ENCODE results near the gene XRN2.

DNA sequence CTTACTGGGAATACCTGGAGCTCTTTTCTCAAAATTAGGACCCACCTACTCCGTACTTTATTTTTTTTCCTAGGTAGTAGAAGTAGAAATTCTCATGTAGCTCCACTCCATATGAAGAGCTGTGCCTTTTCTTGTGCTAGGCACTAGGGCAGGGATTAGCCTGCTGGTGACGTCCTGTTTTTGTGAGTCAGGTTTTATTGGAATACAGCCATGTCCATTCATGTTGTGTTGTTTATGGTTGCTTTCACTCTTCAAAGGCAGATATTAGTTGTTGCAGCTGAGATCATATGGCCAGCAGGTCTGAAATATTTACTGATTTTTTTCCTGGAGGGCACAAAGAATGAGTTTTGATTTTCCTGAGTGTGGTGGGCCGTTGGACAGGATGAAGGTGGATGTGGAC lies 20.5 kb downstream of the XRN2 start:
- TF ChIP-seq, protein P1, sequence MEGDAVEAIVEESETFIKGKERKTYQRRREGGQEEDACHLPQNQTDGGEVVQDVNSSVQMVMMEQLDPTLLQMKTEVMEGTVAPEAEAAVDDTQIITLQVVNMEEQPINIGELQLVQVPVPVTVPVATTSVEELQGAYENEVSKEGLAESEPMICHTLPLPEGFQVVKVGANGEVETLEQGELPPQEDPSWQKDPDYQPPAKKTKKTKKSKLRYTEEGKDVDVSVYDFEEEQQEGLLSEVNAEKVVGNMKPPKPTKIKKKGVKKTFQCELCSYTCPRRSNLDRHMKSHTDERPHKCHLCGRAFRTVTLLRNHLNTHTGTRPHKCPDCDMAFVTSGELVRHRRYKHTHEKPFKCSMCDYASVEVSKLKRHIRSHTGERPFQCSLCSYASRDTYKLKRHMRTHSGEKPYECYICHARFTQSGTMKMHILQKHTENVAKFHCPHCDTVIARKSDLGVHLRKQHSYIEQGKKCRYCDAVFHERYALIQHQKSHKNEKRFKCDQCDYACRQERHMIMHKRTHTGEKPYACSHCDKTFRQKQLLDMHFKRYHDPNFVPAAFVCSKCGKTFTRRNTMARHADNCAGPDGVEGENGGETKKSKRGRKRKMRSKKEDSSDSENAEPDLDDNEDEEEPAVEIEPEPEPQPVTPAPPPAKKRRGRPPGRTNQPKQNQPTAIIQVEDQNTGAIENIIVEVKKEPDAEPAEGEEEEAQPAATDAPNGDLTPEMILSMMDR (IDR thresholded peaks at IDR 0.05): peak in 1 of 6 experiments; percentile 3
- no peak for TF ChIP-seq POLR2A (IDR thresholded peaks at IDR 0.05)

Data from Peyer's patch (tissue), 4 donors.